ENCODE data around the gene LENEP. TPM values are rescaled to one million over a fixed set of nuclear protein-coding genes. Genes with fewer than 3 reads are reported as not detected.

The LENEP gene
- polyA plus RNA-seq, 4 donors = 0.27 to 1.4 (median 0.60) TPM

DNA sequence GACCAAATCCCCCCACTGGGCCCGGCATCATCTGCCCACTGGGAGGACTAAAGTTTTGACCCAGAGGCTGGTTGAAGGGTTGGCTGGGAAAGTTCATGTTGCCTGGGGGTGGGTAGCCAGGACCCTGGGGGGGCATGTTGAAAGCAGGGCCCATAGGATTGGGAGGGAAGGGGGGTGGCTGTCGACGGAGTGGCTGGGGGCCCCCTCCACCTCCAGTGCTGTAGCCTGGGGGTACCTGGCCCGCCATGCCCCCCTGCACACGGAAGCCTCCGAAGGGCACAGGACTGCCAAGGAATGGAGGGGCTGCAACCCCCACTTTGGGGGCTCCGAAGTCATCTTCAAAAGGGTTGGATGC lies 34.0 kb upstream of the LENEP start:
- no peak for DNase-seq (ENCODE audit: low read depth in 4 of 4, low spot score in 2 of 4)

DNA sequence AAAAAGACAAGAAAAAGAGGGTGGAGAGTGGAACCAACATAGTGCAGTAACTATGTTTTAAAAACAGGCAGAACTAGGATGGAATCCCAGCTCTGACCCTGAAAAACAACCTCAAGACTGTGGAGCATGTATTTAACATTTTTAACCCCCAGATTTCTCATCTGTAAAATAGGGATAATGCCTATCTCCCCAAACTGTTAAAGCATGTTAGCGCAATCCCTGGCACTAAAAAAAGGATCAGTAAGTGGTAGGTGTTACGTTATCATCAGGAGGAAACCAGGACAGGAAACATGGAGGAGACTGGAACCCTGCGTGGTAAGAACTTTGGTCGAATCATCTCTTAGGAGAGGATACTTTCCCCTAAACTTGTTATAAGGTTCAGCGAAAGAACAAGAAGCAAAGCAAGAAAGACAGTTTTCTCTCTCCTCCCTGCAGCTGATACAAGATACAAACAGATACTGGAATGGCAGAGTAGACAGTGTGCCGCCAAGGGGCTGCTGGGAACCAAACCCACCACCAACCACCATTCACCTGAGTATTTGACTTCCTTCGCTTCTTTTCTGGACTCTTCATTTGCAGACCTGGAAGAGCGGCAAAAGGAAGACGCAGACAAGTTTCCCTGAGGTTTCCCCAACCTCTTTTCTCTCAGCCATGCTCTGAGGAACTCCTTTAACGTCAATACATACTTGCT lies 32.8 kb upstream of the LENEP start:
- no peak for DNase-seq (ENCODE audit: low read depth in 4 of 4, low spot score in 2 of 4)

DNA sequence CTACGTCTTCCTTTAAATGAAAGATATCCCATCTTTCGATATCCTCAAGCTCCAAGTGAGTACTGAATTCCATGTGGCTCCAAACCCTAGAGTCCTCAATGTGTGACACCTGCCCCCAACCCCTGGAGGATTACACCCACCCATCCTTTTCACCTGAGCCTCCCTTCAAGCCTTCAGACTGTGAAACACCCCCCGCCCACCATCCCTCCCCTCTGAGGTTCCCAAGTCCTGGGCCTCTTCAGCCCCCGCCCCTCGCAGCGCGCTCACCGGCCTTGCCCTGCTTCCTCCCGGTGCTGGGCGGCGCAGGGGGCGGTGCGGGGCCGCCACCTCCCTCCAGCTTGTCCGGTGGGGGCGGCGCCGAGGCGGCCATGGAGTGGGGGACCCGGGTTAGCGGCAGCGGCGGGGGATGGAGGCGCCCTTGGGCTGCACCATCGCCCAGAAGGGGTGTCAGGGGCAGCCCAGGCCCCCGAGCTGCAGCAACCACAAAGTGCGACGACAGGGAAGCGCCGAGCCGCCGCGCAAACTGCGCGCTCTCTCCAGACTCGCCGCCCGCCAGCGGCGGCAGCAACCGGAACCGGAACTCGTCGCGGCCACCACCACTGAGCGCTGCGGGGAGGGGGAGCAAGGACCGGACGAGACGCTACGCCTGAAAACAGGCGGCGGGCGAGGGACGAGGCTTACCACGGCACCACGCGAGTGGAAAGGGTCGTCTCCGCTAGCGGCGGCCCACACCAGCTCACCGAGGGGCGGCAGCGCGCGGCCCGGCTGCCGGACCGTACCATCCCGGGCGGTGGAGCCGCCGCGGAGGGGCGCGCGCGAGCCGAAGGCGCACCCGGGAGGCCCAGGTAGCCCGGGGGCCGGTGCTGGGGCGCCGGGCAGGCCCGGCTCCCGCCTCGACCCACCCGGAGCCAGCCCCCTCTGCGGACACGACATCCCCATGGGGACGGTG lies 31.9 kb upstream of the LENEP start, which contains the start of gene PYGO2:
Gene PYGO2, minus strand, starts transcription at position 576 of the 949 bp plus-strand sequence. Its CDS starts 206 bp downstream, at position 370.
- no peak for DNase-seq (ENCODE audit: low read depth in 4 of 4, low spot score in 2 of 4)

DNA sequence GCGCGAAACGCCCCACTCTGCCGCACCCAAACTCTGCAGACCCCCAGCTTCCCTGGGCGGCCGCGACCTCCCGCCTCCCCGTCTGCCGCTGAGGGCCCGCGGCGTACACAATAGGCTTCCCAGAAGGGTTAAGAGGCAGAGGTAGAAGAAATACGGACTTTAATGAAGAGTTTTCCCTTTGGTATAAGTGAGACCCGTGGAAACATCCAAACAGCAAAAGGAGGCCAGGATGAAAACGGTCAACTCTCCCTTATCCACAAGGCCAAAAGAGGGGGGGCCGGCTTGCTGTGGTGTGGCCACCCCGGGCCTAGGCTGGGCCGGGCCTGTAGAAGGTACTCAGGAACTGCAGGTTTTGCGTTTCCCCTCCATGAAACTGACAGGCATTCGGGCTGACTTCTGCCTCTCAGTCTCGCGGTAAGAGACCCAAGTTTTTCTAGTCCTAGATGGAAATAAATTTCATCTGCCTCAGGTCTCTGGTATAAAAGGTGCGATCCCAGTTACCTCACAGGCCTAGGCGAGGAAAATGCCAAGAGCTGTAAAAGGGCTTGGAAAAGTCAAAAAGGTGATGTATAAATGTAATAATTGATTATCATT lies 31.1 kb upstream of the LENEP start:
- DNase-seq (ENCODE audit: low read depth in 4 of 4, low spot score in 2 of 4) = no peak

DNA sequence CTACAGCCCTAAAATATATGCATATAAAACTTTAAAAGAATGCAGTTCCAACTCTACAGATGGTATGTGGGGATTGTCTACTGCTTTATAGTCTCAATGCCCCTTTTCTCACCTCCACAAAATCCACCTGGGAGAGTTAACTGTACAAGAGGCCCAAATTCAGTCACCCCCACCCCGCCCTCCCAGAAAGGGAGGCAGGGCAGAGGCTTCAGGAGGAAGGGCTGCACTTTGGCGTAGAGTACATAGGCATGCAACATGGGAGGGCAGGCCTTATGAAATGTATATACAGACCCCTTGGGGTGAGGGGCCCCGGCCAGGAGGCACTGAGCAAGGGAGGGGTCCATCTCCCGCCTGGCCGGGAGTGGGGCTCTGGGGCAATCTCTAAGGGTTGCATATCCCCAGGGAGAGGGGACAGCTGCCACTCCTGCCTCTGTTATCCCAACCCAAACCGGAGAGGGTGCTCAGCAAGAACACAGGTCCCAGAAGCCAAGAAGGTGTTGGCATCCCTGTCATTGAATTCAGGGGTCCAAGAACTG lies 30.5 kb upstream of the LENEP start:
- DNase-seq (ENCODE audit: low read depth in 4 of 4, low spot score in 2 of 4) = no peak

GRCh38 chr1:154963643-154964042 lies 29.7 kb upstream of the LENEP start:
- no peak for DNase-seq (ENCODE audit: low read depth in 4 of 4, low spot score in 2 of 4)

DNA sequence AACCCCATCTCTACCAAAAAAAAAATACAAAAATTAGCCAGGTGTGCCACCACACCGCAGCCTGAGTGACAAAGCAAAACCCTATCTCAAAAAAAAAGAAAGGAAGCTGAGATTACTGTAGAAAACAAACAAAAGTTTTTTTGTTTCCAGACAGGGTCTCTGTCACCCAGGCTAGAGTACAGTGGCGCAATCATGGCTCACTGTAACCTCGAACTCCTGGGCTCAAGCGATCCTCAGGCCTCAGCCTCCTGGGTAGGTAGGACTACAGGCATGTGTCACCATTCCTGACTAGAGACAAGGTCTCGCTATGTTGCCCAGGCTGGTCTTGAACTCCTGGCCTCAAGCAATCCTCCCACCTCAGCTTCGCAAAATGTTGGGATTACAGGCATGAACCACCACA lies 29.0 kb upstream of the LENEP start:
- no peak for DNase-seq (ENCODE audit: low read depth in 4 of 4, low spot score in 2 of 4)

- DNase-seq (ENCODE audit: low read depth in 4 of 4, low spot score in 2 of 4) = no peak
Observed at GRCh38 chr1:154966111-154966510, 27.3 kb upstream of the LENEP start.

DNA sequence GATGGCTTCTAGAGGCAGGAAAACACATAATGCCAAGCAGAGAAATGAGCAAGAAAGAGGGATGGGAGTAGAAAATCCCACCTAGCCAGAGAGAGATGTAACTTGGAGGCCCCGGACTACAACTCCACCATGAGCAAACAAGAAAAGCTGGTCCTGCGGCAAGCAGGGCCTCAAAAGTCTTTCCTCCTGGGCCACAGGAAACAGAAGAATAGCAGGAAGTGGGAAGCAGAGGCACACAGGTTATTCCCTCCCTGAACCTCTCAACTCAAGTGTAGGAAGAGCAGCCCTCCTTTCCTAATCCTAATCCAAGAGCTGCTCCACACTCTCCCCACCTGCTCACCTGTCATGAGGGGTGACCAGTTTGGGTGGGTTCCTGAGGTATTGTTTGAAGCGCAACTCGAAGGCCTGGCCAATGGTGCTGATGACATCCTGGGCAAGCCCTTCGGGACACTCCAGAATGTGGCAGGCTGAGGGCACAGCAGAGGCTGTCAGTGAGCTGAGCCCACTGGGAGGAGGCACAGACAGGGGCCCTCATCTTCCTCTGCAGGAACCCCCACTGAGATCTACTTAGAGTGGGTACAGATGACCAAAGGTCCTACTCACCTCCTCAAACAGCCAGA lies 25.9 kb upstream of the LENEP start:
- DNase-seq (ENCODE audit: low read depth in 4 of 4, low spot score in 2 of 4) = no peak

GRCh38 chr1:154968731-154969130 lies 24.7 kb upstream of the LENEP start:
- no peak for DNase-seq (ENCODE audit: low read depth in 4 of 4, low spot score in 2 of 4)

GRCh38 chr1:154969246-154969645 lies 24.1 kb upstream of the LENEP start:
- no peak for DNase-seq (ENCODE audit: low read depth in 4 of 4, low spot score in 2 of 4)

DNA sequence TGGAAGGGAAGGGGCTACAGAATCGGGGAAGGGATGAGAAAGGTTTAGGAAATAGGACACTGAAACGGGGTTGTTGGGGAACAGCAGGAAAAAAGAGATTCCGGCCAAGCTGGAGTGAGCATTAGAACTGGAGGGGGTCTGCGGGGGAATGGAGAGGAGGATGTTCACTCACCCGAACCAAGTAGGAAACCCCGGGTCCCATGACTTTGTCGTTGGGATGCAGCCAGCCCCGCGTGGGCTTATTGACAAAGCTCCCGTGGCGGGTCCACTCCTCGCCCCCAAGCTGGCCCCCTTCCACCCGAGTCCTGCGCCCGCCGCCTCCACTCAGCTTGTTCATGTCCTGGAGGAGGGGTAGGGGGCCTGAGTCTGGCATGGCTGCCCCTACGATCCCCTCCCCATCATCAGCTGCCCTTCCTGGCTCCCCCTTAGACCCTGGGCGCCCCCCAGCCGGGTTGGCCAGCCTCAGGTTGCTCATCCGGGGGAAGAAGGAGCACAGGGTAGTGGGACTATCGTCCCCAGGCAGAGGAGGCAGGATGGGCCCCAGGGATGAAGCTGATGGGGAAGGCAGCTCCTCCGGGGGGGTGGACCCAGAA lies 23.4 kb upstream of the LENEP start:
- no peak for DNase-seq (ENCODE audit: low read depth in 4 of 4, low spot score in 2 of 4)

GRCh38 chr1:154970631-154971340 lies 22.6 kb upstream of the LENEP start, which contains the start of gene SHC1:
Gene SHC1 (minus strand): TSS chr1:154970747. CDS start chr1:154970526, 221 bp downstream.
- DNase-seq (ENCODE audit: low read depth in 4 of 4, low spot score in 2 of 4) = peak in 3 of 4 donors; percentile 65 to 88 (median 84)

GRCh38 chr1:154971341-154971998 lies 21.9 kb upstream of the LENEP start:
- no peak for DNase-seq (ENCODE audit: low read depth in 4 of 4, low spot score in 2 of 4)

GRCh38 chr1:154972213-154972516 lies 21.2 kb upstream of the LENEP start:
- DNase-seq (ENCODE audit: low read depth in 4 of 4, low spot score in 2 of 4) = no peak

DNA sequence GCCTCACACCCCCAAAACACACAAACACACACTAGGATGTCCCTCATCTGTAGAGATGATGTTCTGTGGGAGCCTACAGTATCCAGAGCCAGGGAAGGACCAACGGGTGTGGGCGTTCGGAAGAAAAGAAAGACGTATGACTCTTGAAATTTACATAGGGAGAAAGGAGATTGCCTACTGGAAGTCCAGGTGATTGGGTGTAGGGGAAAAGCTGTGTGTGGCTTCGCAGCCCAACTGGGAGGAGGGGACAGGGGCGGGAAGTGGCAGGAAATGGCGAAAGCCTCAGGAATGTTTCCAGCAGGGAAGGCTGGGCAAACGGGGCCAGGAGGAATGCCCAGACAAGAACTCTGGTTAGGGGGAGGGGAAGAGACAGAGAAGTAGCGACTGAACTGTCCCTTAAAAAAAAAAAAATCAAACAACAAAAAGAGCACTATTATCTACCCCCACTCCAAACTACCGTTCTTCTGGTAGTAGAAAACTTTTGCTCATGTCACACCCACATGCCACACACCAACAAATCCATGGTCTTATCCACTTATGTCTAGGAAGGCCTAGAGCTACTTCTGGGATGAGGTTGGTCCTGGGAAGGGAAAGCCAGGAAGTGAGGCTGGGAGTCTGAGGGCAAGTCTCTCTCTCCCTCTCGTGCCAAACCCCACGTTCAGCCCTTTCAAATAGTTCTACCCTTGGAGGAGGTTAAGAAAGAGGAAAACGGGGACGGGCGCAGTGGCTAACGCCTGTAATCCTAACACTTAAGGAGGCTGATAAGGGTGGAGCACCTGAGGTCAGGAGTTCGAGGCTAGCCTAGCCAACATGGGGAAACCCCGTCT lies 20.7 kb upstream of the LENEP start:
- DNase-seq (ENCODE audit: low read depth in 4 of 4, low spot score in 2 of 4) = no peak

- peak in 3 of 4 donors; percentile 88 to 90 (median 89) for DNase-seq (ENCODE audit: low read depth in 4 of 4, low spot score in 2 of 4)
Observed at GRCh38 chr1:154973344-154974101, 19.9 kb upstream of the LENEP start.

Data from left renal cortex interstitium (tissue), 4 donors.